ENCODE measurements around the gene LDLRAD4. TPM values are rescaled to one million over a fixed set of nuclear protein-coding genes. Genes with fewer than 3 reads are reported as not detected.

LDLRAD4 gene
- total and polyA plus RNA-seq, 5 donors from 2014 or later = 42.4 to 207 (median 49.8) TPM

- no peaks in the 10 kb centered on the region for H3K9me3 ChIP-seq (ENCODE audit: control insufficient read depth in 2 of 2, low read length in 2 of 2)
- Mint-ChIP-seq H3K36me3 (no peaks in the 10 kb centered on the region), H3K27ac (no peak overlapping the region), H3K4me3 (no peak overlapping the region), H3K9me3 (peaks cover 0 to 2% (median 0%) of the 10 kb centered on the region in 7 donors), H3K4me1 (peaks cover 0 to 2% (median under 1%) of the 10 kb centered on the region in 4 donors), H3K27me3 (peaks cover 17% of the 10 kb centered on the region)
- peaks cover 2% of the 10 kb centered on the region for H3K27me3 ChIP-seq (ENCODE audit: control insufficient read depth, insufficient read depth, low read length)
- no peak for DNase-seq
- no peak overlapping the region for H3K4me3 ChIP-seq (ENCODE audit: low read depth, low read length)
- no peak for ATAC-seq (ENCODE audit: low read depth in 2 of 2)
- no peaks in the 10 kb centered on the region for H3K4me1 ChIP-seq (ENCODE audit: control insufficient read depth, insufficient read depth, low read length, poor library complexity, severe bottlenecking)
- H3K36me3 ChIP-seq (ENCODE audit: control insufficient read depth, insufficient read depth, low read length) = no peaks in the 10 kb centered on the region
- no peak overlapping the region for H3K27ac ChIP-seq (ENCODE audit: insufficient read depth, low read length, poor library complexity, severe bottlenecking)
These were observed 31.9 kb upstream of the LDLRAD4 start for GRCh38 chr18:13186687-13187086.

- H3K36me3 Mint-ChIP-seq = no peaks in the 10 kb centered on the region
- peaks cover 17% of the 10 kb centered on the region for H3K27me3 Mint-ChIP-seq
- Histone ChIP-seq H3K4me3 (ENCODE audit: low read depth, low read length) (no peak overlapping the region), H3K4me1 (ENCODE audit: control insufficient read depth, insufficient read depth, low read length, poor library complexity, severe bottlenecking) (no peaks in the 10 kb centered on the region), H3K27ac (ENCODE audit: insufficient read depth, low read length, poor library complexity, severe bottlenecking) (no peak overlapping the region), H3K27me3 (ENCODE audit: control insufficient read depth, insufficient read depth, low read length) (peaks cover 2% of the 10 kb centered on the region), H3K9me3 (ENCODE audit: control insufficient read depth in 2 of 2, low read length in 2 of 2) (no peaks in the 10 kb centered on the region), H3K36me3 (ENCODE audit: control insufficient read depth, insufficient read depth, low read length) (no peaks in the 10 kb centered on the region)
- no peak for DNase-seq
- no peak for ATAC-seq (ENCODE audit: low read depth in 2 of 2)
- peaks cover 0 to 2% (median 0%) of the 10 kb centered on the region in 7 donors for H3K9me3 Mint-ChIP-seq
- H3K27ac Mint-ChIP-seq = no peak overlapping the region
- H3K4me3 Mint-ChIP-seq = no peak overlapping the region
- H3K4me1 Mint-ChIP-seq = peaks cover 0 to 2% (median 0%) of the 10 kb centered on the region in 4 donors
These were observed 31.1 kb upstream of the LDLRAD4 start for GRCh38 chr18:13187498-13187897.

DNA sequence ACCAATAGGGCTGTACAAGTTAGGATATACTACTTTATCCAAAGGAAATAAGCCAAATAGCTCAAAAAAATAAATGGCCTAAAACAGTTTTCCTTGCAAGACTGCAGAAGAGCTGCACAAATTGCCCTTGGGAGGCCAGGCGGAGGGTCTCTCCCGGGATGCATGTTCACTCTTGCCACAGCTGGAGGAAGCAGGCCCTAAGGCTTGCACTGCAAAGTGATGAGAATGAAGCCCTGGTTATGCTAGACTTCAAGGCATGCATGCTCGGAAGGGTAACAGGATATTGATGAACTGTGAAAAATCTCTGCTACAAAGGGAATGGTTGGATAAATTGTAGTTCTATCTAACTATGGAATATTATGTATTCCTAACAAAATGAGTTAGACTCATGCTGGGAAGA lies 27.5 kb upstream of the LDLRAD4 start:
- no peaks in the 10 kb centered on the region for H3K9me3 Mint-ChIP-seq
- no peaks in the 10 kb centered on the region for H3K36me3 Mint-ChIP-seq
- H3K27me3 ChIP-seq (ENCODE audit: control insufficient read depth, insufficient read depth, low read length) = peaks cover 2% of the 10 kb centered on the region
- DNase-seq (no peak), ATAC-seq (ENCODE audit: low read depth in 2 of 2) (no peak)
- H3K4me1 Mint-ChIP-seq = peaks cover 0 to 2% (median 0%) of the 10 kb centered on the region in 4 donors
- H3K4me3 ChIP-seq (ENCODE audit: low read depth, low read length) = no peak overlapping the region
- H3K27ac Mint-ChIP-seq = no peak overlapping the region
- H3K9me3 ChIP-seq (ENCODE audit: control insufficient read depth in 2 of 2, low read length in 2 of 2) = no peaks in the 10 kb centered on the region
- no peak overlapping the region for H3K27ac ChIP-seq (ENCODE audit: insufficient read depth, low read length, poor library complexity, severe bottlenecking)
- H3K36me3 ChIP-seq (ENCODE audit: control insufficient read depth, insufficient read depth, low read length) = no peaks in the 10 kb centered on the region
- H3K27me3 Mint-ChIP-seq = peaks cover 33% of the 10 kb centered on the region
- no peak overlapping the region for H3K4me3 Mint-ChIP-seq
- H3K4me1 ChIP-seq (ENCODE audit: control insufficient read depth, insufficient read depth, low read length, poor library complexity, severe bottlenecking) = no peaks in the 10 kb centered on the region

GRCh38 chr18:13191779-13192178 lies 26.8 kb upstream of the LDLRAD4 start:
- Mint-ChIP-seq H3K27me3 (peaks cover 40% of the 10 kb centered on the region), H3K4me3 (no peak overlapping the region), H3K9me3 (no peaks in the 10 kb centered on the region), H3K4me1 (peaks cover 0 to 2% (median 0%) of the 10 kb centered on the region in 4 donors), H3K27ac (no peak overlapping the region), H3K36me3 (no peaks in the 10 kb centered on the region)
- Histone ChIP-seq H3K4me1 (ENCODE audit: control insufficient read depth, insufficient read depth, low read length, poor library complexity, severe bottlenecking) (no peaks in the 10 kb centered on the region), H3K4me3 (ENCODE audit: low read depth, low read length) (no peak overlapping the region), H3K9me3 (ENCODE audit: control insufficient read depth in 2 of 2, low read length in 2 of 2) (no peaks in the 10 kb centered on the region), H3K27me3 (ENCODE audit: control insufficient read depth, insufficient read depth, low read length) (peaks cover 2% of the 10 kb centered on the region), H3K27ac (ENCODE audit: insufficient read depth, low read length, poor library complexity, severe bottlenecking) (no peak overlapping the region), H3K36me3 (ENCODE audit: control insufficient read depth, insufficient read depth, low read length) (no peaks in the 10 kb centered on the region)
- ATAC-seq (ENCODE audit: low read depth in 2 of 2) (no peak), DNase-seq (no peak)

GRCh38 chr18:13192970-13193369 lies 25.6 kb upstream of the LDLRAD4 start:
- Histone ChIP-seq H3K9me3 (ENCODE audit: control insufficient read depth in 2 of 2, low read length in 2 of 2) (no peaks in the 10 kb centered on the region), H3K27me3 (ENCODE audit: control insufficient read depth, insufficient read depth, low read length) (peaks cover 7% of the 10 kb centered on the region), H3K27ac (ENCODE audit: insufficient read depth, low read length, poor library complexity, severe bottlenecking) (no peak overlapping the region), H3K4me3 (ENCODE audit: low read depth, low read length) (no peak overlapping the region), H3K36me3 (ENCODE audit: control insufficient read depth, insufficient read depth, low read length) (no peaks in the 10 kb centered on the region), H3K4me1 (ENCODE audit: control insufficient read depth, insufficient read depth, low read length, poor library complexity, severe bottlenecking) (no peaks in the 10 kb centered on the region)
- DNase-seq (no peak), ATAC-seq (ENCODE audit: low read depth in 2 of 2) (no peak)
- Mint-ChIP-seq H3K4me3 (no peak overlapping the region), H3K27me3 (peaks cover 39% of the 10 kb centered on the region), H3K4me1 (peaks cover 0 to 2% (median 0%) of the 10 kb centered on the region in 4 donors), H3K9me3 (peaks cover 0 to 3% (median 2%) of the 10 kb centered on the region in 7 donors), H3K27ac (no peak overlapping the region), H3K36me3 (no peaks in the 10 kb centered on the region)

GRCh38 chr18:13194239-13194638 lies 24.3 kb upstream of the LDLRAD4 start:
- Mint-ChIP-seq H3K4me3 (no peak overlapping the region), H3K4me1 (peaks cover 0 to 2% (median 0%) of the 10 kb centered on the region in 4 donors), H3K9me3 (peaks cover 0 to 11% (median 5%) of the 10 kb centered on the region in 7 donors), H3K27me3 (peaks cover 40% of the 10 kb centered on the region), H3K36me3 (peaks cover 3% of the 10 kb centered on the region), H3K27ac (no peak overlapping the region)
- Histone ChIP-seq H3K4me3 (ENCODE audit: low read depth, low read length) (no peak overlapping the region), H3K27me3 (ENCODE audit: control insufficient read depth, insufficient read depth, low read length) (peaks cover 8% of the 10 kb centered on the region), H3K9me3 (ENCODE audit: control insufficient read depth in 2 of 2, low read length in 2 of 2) (peaks cover 5 to 7% of the 10 kb centered on the region in 2 experiments), H3K4me1 (ENCODE audit: control insufficient read depth, insufficient read depth, low read length, poor library complexity, severe bottlenecking) (no peaks in the 10 kb centered on the region), H3K36me3 (ENCODE audit: control insufficient read depth, insufficient read depth, low read length) (no peaks in the 10 kb centered on the region), H3K27ac (ENCODE audit: insufficient read depth, low read length, poor library complexity, severe bottlenecking) (no peak overlapping the region)
- DNase-seq (no peak), ATAC-seq (ENCODE audit: low read depth in 2 of 2) (no peak)

DNA sequence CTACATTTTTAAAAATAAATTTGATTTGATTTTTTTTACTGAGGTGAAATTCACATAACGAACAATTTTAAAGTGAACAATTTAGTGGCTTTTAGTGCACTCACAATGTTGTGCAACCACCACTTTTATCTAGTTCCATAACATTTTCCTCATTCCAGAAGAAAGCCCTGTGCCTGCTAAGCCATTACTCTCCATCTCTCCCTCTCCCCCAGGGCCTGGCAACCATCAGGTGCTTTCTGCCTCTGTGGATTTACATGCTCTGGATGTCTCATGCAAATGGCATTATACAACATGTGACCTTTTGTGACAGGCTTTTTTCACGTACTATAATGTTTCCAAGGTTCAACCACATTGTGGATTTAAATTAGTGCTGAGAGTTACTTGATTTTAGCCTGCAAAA lies 19.9 kb upstream of the LDLRAD4 start:
- Mint-ChIP-seq H3K27me3 (peaks cover 58% of the 10 kb centered on the region), H3K9me3 (peaks cover 0 to 30% (median 12%) of the 10 kb centered on the region in 7 donors), H3K4me3 (no peak overlapping the region), H3K4me1 (no peaks in the 10 kb centered on the region), H3K27ac (no peak overlapping the region), H3K36me3 (peaks cover 11% of the 10 kb centered on the region)
- Histone ChIP-seq H3K36me3 (ENCODE audit: control insufficient read depth, insufficient read depth, low read length) (no peaks in the 10 kb centered on the region), H3K27me3 (ENCODE audit: control insufficient read depth, insufficient read depth, low read length) (peaks cover 13% of the 10 kb centered on the region), H3K4me3 (ENCODE audit: low read depth, low read length) (no peak overlapping the region), H3K4me1 (ENCODE audit: control insufficient read depth, insufficient read depth, low read length, poor library complexity, severe bottlenecking) (no peaks in the 10 kb centered on the region), H3K9me3 (ENCODE audit: control insufficient read depth in 2 of 2, low read length in 2 of 2) (peaks cover 18% of the 10 kb centered on the region in 2 experiments), H3K27ac (ENCODE audit: insufficient read depth, low read length, poor library complexity, severe bottlenecking) (no peak overlapping the region)
- ATAC-seq (ENCODE audit: low read depth in 2 of 2) = no peak
- DNase-seq = no peak

DNA sequence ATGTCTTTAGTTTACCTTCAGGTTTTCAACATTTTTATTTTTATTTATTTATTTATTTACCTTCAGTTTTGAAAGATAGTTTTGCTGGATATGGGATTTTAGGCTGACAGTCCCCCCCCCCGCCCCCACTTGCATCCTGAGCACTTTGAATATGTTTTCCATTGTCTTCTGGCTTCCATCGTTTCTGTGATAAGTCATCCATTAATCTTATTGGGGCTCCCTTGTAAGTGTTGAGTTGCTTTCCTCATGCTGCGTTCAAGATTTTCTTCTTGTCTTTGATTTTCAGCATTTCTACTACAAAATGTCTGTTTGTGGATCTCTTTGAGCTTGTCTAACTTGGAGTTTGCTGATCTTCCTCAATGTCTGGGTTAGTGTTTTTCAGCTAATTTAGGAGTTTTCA lies 19.4 kb upstream of the LDLRAD4 start:
- Mint-ChIP-seq H3K4me1 (no peaks in the 10 kb centered on the region), H3K4me3 (no peak overlapping the region), H3K36me3 (peaks cover 11% of the 10 kb centered on the region), H3K27me3 (peaks cover 57% of the 10 kb centered on the region), H3K27ac (no peak overlapping the region), H3K9me3 (peaks cover 0 to 30% (median 12%) of the 10 kb centered on the region in 7 donors)
- peaks cover 13% of the 10 kb centered on the region for H3K27me3 ChIP-seq (ENCODE audit: control insufficient read depth, insufficient read depth, low read length)
- H3K4me3 ChIP-seq (ENCODE audit: low read depth, low read length) = no peak overlapping the region
- peaks cover 18% of the 10 kb centered on the region in 2 experiments for H3K9me3 ChIP-seq (ENCODE audit: control insufficient read depth in 2 of 2, low read length in 2 of 2)
- ATAC-seq (ENCODE audit: low read depth in 2 of 2) (no peak), DNase-seq (no peak)
- no peaks in the 10 kb centered on the region for H3K4me1 ChIP-seq (ENCODE audit: control insufficient read depth, insufficient read depth, low read length, poor library complexity, severe bottlenecking)
- no peak overlapping the region for H3K27ac ChIP-seq (ENCODE audit: insufficient read depth, low read length, poor library complexity, severe bottlenecking)
- H3K36me3 ChIP-seq (ENCODE audit: control insufficient read depth, insufficient read depth, low read length) = no peaks in the 10 kb centered on the region
